SK-N-SH (cell line): ENCODE results near the gene COL26A1. TPM values are rescaled to one million over a fixed set of nuclear protein-coding genes. Genes with fewer than 3 reads are reported as not detected.

Source experiments
- CTCF ChIA-PET: fragments of 300-600, 350-600 bp; formaldehyde crosslinking; extraction: SDS; loops from one replicate; lab custom pipeline; 2021; lab: Yijun Ruan, JAX
- POLR2A ChIA-PET: fragments of 350-600 bp; sonication (Branson Sonifier 250); formaldehyde crosslinking; extraction: SDS; loops from one replicate; lab custom pipeline; 2020; ENCODE audit warnings: antibody characterized with exemption, inconsistent platforms; lab: Yijun Ruan, JAX
- DNase-seq: peaks from one replicate; pipeline ENCODE4 v3.0.0; 2012
- H2AFZ ChIP-seq: fragments of 200-600 bp; sonication (generic); 2 replicates; pipeline ENCODE4 v1.8.1; 2016; ENCODE audit warnings: antibody characterized with exemption, mild to moderate bottlenecking, low read depth
- H3F3A ChIP-seq: fragments of 200-600 bp; sonication (generic); replicated peaks from 2 replicates; pipeline ENCODE3; 2016; ENCODE audit warnings: antibody characterized with exemption, mild to moderate bottlenecking; ENCODE audit not compliant: insufficient read depth
- H3K27ac ChIP-seq, 2 experiments: fragments of 200-500 bp in 1 of 2; fragments of 200-600 bp in 1 of 2; sonication (Bioruptor generic) in 1 of 2; sonication (generic), shearing (Covaris generic) in 1 of 2; 2 replicates each; pipeline versions ENCODE4 v1.5.1 to v1.6.1; 2014 to 2016; ENCODE audit warnings: low read depth in 2 of 2, inconsistent platforms in 1 of 2, low read length in 1 of 2, mild to moderate bottlenecking in 1 of 2, mixed read lengths in 1 of 2
- H3K27me3 ChIP-seq: fragments of 200-600 bp; sonication (generic), shearing (Covaris generic); 2 replicates; pipeline ENCODE4 v1.6.1; 2016; ENCODE audit warnings: mixed run types; ENCODE audit not compliant: insufficient read depth
- H3K36me3 ChIP-seq, 2 experiments: fragments of 200-500 bp in 1 of 2; fragments of 200-600 bp in 1 of 2; sonication (Bioruptor generic) in 1 of 2; sonication (generic) in 1 of 2; replicated peaks in 1 of 2; 2 replicates each; pipeline versions ENCODE3 to v1.5.1; 2014 to 2016; ENCODE audit warnings: low read length in 1 of 2, mild to moderate bottlenecking in 1 of 2; ENCODE audit not compliant: insufficient read depth in 2 of 2, control insufficient read depth in 1 of 2
- H3K4me1 ChIP-seq, 2 experiments: fragments of 200-500 bp in 1 of 2; fragments of 200-600 bp in 1 of 2; sonication (Bioruptor generic) in 1 of 2; sonication (generic), shearing (Covaris generic) in 1 of 2; 2 replicates each; pipeline versions ENCODE4 v1.5.1 to v1.6.1; 2014 to 2016; ENCODE audit warnings: low read depth in 1 of 2, low read length in 1 of 2, mixed run types in 1 of 2; ENCODE audit not compliant: insufficient read depth in 2 of 2, control insufficient read depth in 1 of 2
- H3K4me2 ChIP-seq: fragments of 200-600 bp; sonication (generic), shearing (Covaris generic); 2 replicates; pipeline ENCODE4 v1.6.1; 2017; ENCODE audit warnings: mixed run types
- H3K4me3 ChIP-seq, 2 experiments: fragments of 200-500 bp in 1 of 2; fragments of 200-600 bp in 1 of 2; sonication (Bioruptor generic) in 1 of 2; sonication (generic), shearing (Covaris generic) in 1 of 2; 2 replicates each; pipeline versions ENCODE4 v1.5.1 to v1.8.1; 2014 to 2016; ENCODE audit warnings: low read depth in 2 of 2, inconsistent platforms in 1 of 2, low read length in 1 of 2, mild to moderate bottlenecking in 1 of 2, mixed read lengths in 1 of 2, moderate library complexity in 1 of 2
- H3K79me2 ChIP-seq: fragments of 200-600 bp; sonication (generic); 2 replicates; pipeline ENCODE4 v1.8.1; 2017; ENCODE audit warnings: mild to moderate bottlenecking; ENCODE audit not compliant: insufficient read depth
- H3K9ac ChIP-seq: fragments of 200-600 bp; sonication (generic); 2 replicates; pipeline ENCODE4 v1.6.1; 2017; ENCODE audit warnings: mixed run types
- H3K9me2 ChIP-seq: fragments of 200-600 bp; sonication (generic); 2 replicates; pipeline ENCODE4 v1.6.1; 2017; ENCODE audit warnings: mixed run types
- H3K9me3 ChIP-seq: fragments of 200-600 bp; sonication (generic); 2 replicates; pipeline ENCODE4 v1.6.1; 2017; ENCODE audit warnings: mixed run types, mild to moderate bottlenecking, moderate library complexity
- H4K20me1 ChIP-seq: fragments of 200-600 bp; sonication (generic); 2 replicates; pipeline ENCODE4 v1.6.1; 2017; ENCODE audit warnings: mild to moderate bottlenecking, mixed run types; ENCODE audit not compliant: insufficient read depth
- ELF1 ChIP-seq: IDR thresholded peaks from 2 replicates; pipeline ENCODE4 v1.4.0; 2012
- EZH2phosphoT487 ChIP-seq: fragments of 200-600 bp; sonication (generic); IDR thresholded peaks from 2 replicates; pipeline ENCODE4 v1.6.1; 2017; ENCODE audit warnings: low read depth, mixed run types, mild to moderate bottlenecking, antibody characterized with exemption, moderate library complexity, borderline replicate concordance
- FOXJ3 ChIP-seq: sonication (generic); formaldehyde crosslinking; IDR thresholded peaks from 2 replicates; pipeline ENCODE4 v1.5.1; 2020; ENCODE audit warnings: mild to moderate bottlenecking, missing genetic modification reagents
- GABPA ChIP-seq: IDR thresholded peaks from 2 replicates; pipeline ENCODE4 v1.4.0; 2012; ENCODE audit warnings: low read depth, mild to moderate bottlenecking
- POLR2AphosphoS5 ChIP-seq: IDR thresholded peaks from 2 replicates; pipeline ENCODE4 v1.6.1; 2012; ENCODE audit warnings: low read depth, low read length
- RAD21 ChIP-seq: IDR thresholded peaks from 2 replicates; pipeline ENCODE4 v1.6.1; 2012; ENCODE audit warnings: mild to moderate bottlenecking, low read length
- RCOR1 ChIP-seq: fragments of 150-350 bp; IDR thresholded peaks from 2 replicates; pipeline ENCODE4 v1.6.1; 2017; ENCODE audit warnings: antibody characterized with exemption, low read length
- TAF1 ChIP-seq: IDR thresholded peaks from 2 replicates; pipeline ENCODE4 v1.6.1; 2012; ENCODE audit warnings: low read depth, mild to moderate bottlenecking, low read length, moderate library complexity, borderline replicate concordance
- YY1 ChIP-seq: IDR thresholded peaks from 2 replicates; pipeline ENCODE4 v1.4.0; 2012; ENCODE audit warnings: low read depth, mild to moderate bottlenecking
- WGBS: methylation state at CpG from one replicate; pipeline ENCODE4 v1.1.6; 2017; ENCODE audit warnings: low lambda C conversion rate; 5-methylcytosine and 5-hydroxymethylcytosine counted together
- polyA plus RNA-seq, 3 experiments: library from polyadenylated mRNA; depleted of rRNA; stranded (reverse); fragments of >200 nt; gene quantifications; 2 replicates each; pipeline ENCODE4 v1.2.3, GENCODE V29; 2012
- TF ChIP-seq, protein P1 (sequence below): fragments of 200-600 bp; sonication (generic); IDR thresholded peaks from 2 replicates; pipeline ENCODE4 v1.6.1; 2017; ENCODE audit warnings: antibody characterized with exemption, mild to moderate bottlenecking, moderate library complexity
- TF ChIP-seq, protein P2 (sequence below): IDR thresholded peaks from 2 replicates; pipeline ENCODE4 v1.4.0; 2012; ENCODE audit warnings: low read depth, borderline replicate concordance
- TF ChIP-seq, protein P3 (sequence below): fragments of 150-350 bp; IDR thresholded peaks from 2 replicates; pipeline ENCODE4 v1.6.1; 2017; ENCODE audit warnings: antibody characterized with exemption, low read length, low read depth, borderline replicate concordance

The COL26A1 gene
- polyA plus RNA-seq, 1 of the 3 experiments (the other 2 are of a cell fraction) = 0.05 TPM

DNA sequence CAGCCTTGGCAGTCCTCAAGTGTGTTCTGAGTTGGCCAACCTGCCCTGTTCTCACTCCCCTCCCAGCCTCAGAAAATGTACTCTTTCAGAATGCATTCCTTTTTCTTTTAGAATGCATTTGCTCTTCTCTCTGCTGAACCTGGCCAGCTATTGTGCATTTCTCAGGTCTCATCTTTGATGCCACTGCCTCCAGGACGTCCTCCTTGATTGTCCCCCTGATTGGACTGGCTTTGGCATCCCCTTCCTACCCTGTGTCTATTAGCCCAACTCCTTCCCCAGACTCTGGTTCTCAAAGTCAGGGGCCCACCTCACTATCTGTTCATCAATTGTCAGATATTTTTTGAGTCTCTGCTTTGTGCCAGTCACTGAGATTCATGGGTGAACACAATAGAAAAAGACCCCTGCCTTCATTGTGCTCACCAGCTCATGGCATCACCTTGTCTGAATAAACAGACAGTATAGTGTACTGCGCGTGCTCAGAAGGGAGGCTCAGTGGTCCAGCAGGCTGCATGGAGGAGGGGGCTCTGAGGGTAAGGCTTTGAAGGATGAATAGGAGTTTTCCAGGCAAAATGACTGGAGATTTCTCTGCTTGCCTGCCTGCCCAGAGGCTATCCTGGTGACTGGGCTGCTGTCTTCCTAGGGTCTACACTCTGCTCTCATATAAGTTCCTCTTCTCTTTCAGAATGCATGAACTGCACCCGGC, 169.9 kb downstream of the COL26A1 start (continued):
- TF ChIP-seq GABPA (no peak), RAD21 (no peak), FOXJ3 (CRISPR knock-in tag) (no peak), EZH2phosphoT487 (no peak)
- TF ChIP-seq, all 33 proteins: peak for 0

DNA sequence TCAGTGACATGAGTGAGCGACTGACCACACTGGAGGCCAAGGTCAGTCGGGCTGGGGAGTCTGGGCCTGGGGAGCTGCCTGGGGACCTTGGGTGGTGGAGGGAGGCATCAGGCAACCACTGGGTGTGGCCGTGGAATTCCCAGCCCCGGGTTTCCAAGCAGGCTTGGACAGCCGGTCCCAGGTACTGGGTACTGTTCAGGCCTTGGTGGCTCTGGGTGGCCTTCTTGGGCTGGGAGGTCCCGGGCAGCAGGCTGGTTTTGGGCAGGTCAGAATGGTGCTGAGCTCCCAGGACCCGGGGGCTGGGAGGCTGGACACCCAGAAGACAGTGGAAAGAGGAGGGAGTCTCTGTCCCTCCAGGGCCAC, 170.4 kb downstream of the COL26A1 start:
- WGBS = 63% methylated on average over 4 of the region's 7 CpGs
- no peaks in the 10 kb centered on the region for H4K20me1 ChIP-seq
- no peaks in the 10 kb centered on the region for H3F3A ChIP-seq
- CTCF ChIA-PET = interaction anchor here (0.7 to 1.9 kb wide), 5 partner anchors 9 to 691 kb away, joined by 3 to 7 read pairs (median 3); no protein-coding TSS in a partner anchor
- no peaks in the 10 kb centered on the region for H3K27me3 ChIP-seq
- no peaks in the 10 kb centered on the region for H3K79me2 ChIP-seq
- no peaks in the 10 kb centered on the region for H3K9me3 ChIP-seq
- H3K36me3 ChIP-seq = no peaks in the 10 kb centered on the region
- no peaks in the 10 kb centered on the region for H3K9me2 ChIP-seq
- POLR2A ChIA-PET = no interaction called here
- H3K9ac ChIP-seq = no peak overlapping the region
- H2AFZ ChIP-seq = no peak overlapping the region
- no peak overlapping the region for H3K27ac ChIP-seq
- no peak for DNase-seq
- TF ChIP-seq TAF1 = no peak
- no peak for TF ChIP-seq RCOR1
- TF ChIP-seq YY1 = no peak
- TF ChIP-seq, protein P1, sequence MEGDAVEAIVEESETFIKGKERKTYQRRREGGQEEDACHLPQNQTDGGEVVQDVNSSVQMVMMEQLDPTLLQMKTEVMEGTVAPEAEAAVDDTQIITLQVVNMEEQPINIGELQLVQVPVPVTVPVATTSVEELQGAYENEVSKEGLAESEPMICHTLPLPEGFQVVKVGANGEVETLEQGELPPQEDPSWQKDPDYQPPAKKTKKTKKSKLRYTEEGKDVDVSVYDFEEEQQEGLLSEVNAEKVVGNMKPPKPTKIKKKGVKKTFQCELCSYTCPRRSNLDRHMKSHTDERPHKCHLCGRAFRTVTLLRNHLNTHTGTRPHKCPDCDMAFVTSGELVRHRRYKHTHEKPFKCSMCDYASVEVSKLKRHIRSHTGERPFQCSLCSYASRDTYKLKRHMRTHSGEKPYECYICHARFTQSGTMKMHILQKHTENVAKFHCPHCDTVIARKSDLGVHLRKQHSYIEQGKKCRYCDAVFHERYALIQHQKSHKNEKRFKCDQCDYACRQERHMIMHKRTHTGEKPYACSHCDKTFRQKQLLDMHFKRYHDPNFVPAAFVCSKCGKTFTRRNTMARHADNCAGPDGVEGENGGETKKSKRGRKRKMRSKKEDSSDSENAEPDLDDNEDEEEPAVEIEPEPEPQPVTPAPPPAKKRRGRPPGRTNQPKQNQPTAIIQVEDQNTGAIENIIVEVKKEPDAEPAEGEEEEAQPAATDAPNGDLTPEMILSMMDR = no peak
- TF ChIP-seq, protein P2, sequence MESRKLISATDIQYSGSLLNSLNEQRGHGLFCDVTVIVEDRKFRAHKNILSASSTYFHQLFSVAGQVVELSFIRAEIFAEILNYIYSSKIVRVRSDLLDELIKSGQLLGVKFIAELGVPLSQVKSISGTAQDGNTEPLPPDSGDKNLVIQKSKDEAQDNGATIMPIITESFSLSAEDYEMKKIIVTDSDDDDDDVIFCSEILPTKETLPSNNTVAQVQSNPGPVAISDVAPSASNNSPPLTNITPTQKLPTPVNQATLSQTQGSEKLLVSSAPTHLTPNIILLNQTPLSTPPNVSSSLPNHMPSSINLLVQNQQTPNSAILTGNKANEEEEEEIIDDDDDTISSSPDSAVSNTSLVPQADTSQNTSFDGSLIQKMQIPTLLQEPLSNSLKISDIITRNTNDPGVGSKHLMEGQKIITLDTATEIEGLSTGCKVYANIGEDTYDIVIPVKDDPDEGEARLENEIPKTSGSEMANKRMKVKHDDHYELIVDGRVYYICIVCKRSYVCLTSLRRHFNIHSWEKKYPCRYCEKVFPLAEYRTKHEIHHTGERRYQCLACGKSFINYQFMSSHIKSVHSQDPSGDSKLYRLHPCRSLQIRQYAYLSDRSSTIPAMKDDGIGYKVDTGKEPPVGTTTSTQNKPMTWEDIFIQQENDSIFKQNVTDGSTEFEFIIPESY = no peak
- TF ChIP-seq, protein P3, sequence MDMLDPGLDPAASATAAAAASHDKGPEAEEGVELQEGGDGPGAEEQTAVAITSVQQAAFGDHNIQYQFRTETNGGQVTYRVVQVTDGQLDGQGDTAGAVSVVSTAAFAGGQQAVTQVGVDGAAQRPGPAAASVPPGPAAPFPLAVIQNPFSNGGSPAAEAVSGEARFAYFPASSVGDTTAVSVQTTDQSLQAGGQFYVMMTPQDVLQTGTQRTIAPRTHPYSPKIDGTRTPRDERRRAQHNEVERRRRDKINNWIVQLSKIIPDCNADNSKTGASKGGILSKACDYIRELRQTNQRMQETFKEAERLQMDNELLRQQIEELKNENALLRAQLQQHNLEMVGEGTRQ = no peak
- TF ChIP-seq POLR2AphosphoS5 = no peak
- TF ChIP-seq EZH2phosphoT487 = no peak
- no peak for TF ChIP-seq ELF1
- H3K4me1 ChIP-seq = peaks cover 0 to 20% of the 10 kb centered on the region in 2 experiments; a peak in 1 of 4 replicates
- no peak overlapping the region for H3K4me2 ChIP-seq
- no peak overlapping the region for H3K4me3 ChIP-seq
